Kasumi-1 (cell line): ENCODE measurements around the gene SAMSN1.
"Not testable (repeated sequence)": the region's sequence is repeated elsewhere in the genome, so short reads cannot be mapped to it uniquely, and the experiment has no call there.

Source experiments
- DNase-seq, 2 experiments: peaks; one replicate each; lab custom pipeline; 2025; lab: John Stamatoyannopoulos, UW

The SAMSN1 gene

DNA sequence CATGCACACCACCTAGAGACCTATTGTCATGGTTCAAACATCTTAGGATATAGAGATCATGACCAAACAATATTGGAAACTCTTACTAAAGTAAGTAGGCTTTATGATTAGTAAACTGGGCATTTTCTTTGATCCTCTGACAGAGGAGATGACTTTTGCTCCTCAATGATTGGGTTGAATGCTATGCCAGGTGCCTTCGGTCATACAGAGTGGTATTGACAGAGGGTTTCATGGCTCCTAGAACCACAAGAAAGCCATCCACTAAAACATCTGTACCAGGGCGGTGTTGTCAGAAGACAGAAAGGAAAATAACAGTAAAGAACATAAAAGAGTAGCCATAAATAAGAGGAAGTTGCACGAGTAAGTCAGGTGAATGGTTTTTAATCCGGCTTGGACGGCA, 20.8 kb upstream of the SAMSN1 start:
- no peak for DNase-seq

DNA sequence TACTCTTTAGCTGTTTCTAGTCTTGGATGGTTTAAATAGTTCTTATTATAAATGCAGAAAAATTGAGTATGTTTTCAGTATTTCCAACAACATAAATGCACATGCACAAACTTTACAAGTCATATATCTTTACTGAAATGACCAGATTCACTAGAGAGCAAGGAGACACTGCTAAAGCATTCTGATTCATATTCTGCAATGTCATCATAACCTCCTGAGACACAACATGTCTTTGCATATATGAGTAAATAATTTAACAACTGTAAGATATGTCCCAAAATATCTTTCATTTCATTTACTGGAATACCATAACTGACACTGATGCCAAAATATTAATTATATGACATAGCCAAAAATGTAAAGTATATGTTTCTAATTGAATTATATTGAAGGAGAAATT, 16.8 kb upstream of the SAMSN1 start:
- DNase-seq, result no peak

DNA sequence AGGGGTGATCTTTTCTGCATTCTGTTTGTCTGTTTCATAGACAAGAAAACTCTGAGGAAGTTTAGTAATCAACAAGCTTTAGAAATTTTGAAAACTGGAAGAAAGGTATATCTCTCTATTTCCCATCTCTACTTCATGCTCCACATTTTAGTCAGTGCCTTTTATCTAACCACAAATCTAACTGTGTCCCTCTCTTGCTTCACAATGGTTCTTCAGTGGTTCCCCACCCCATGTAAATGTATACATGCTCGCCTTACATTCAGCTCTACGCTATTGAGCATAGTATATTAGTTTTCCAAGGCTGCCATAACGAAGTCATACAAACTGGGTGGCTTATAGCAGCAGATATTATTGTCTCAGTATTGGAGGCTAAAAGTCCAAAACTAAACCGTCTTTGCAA, 14.4 kb upstream of the SAMSN1 start:
- no peak for DNase-seq

DNA sequence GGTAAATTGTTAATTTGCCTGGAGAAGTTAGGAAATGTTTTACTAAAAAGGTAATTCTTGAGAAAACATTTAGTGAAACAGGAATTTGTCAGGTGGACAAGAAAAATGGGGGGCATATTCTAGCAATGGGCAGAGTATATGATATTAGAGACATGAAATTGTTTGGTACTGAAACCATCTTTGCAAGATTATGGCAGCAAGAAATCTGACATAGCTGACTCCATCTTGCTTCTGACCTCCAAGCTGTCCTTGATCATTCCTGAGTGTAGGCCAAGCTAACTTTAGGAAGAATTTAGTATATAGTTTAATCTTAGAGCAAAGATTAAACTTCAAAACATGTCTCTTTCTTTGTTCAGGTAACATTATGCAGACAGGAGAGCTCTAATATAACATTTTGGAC, 14.0 kb upstream of the SAMSN1 start:
- no peak for DNase-seq

DNA sequence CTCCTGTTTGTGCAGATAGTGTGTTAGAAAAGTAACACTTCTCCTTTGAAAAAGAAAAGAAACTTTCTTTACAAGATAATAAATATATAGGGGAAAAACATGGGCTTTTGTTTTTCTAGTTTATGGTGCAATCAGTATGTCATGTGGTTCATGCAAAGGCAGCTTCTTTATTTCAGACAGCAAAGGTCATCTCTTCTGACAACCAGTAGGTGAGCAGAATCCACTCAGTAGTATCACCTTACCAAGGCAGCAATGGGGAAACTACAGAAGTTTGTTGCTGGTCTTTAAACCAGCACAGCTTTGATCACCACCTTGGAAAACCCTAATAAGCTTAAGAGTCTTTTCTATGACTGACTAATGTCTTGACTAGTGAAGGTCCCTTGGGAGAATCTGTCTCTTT, 13.0 kb upstream of the SAMSN1 start:
- no peak for DNase-seq

- no peak for DNase-seq
Measured at GRCh38 chr21:14557413-14557812, 11.3 kb upstream of the SAMSN1 start.

DNA sequence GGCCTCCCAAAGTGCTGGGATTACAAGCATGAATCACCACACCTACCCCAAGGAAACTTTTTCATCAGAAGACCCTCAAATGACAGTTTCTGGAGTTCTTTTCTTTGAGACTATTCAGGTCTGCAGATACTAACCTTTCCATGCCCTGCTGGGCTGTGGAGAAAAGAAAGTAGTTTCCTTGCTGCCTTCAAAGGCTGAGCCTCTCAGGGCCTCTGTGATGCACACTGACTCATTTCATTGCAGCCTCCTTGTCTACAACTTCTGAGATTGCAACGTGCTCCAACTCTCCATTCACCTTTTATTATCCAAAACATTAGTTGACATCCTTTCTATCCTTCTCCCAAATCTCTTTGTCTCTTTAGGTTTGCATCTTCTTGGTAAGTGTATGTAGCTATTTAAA, 8.8 kb upstream of the SAMSN1 start:
- DNase-seq, result no peak

DNA sequence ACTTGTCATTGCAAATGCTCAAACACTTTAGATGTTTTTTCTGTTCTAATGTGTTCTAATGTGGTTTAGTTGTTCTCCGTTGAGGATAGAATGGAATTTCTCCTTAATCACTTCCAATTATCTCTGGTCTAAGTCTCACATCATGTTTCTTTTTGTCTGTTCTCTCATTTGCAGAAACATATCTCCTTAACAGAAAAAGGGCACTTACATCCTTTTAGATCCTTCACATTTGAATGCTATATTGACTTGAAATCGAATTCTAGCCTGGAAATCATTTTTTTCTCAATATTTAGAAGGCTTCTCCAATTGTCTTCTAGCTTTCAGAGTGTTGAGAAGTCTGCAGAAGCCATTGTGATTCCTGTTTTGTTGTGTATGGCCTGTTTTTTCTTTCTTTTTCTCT, 7.3 kb upstream of the SAMSN1 start:
- DNase-seq, result no peak

DNA sequence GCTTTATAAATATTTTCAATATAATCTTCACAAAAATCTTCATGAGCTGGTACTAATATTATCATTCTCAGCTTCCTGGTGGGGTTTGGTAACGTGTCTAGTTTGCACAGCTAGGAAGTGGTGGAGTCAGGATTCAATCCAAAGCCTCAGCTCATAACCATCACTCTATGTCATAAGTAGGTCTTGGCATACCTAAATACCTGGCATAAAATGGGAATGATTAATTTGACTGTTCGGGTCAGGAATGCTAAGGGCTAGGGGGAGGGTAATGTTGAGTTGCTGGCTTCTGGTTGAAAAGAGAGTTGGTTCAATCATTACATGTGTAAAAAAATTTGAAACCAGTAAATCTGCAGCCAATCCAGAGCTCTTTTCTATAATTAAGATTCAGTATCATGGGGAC, 5.6 kb upstream of the SAMSN1 start:
- no peak for DNase-seq

- peak; percentile 46 to 56 for DNase-seq
Measured at GRCh38 chr21:14550135-14550534, 4.0 kb upstream of the SAMSN1 start.

GRCh38 chr21:14548779-14549178, 2.7 kb upstream of the SAMSN1 start:
- no peak for DNase-seq

- DNase-seq, result no peak
Measured at GRCh38 chr21:14547834-14548513, 1.9 kb upstream of the SAMSN1 start.

GRCh38 chr21:14546719-14547118, 604 bp upstream of the SAMSN1 start:
- not testable (repeated sequence) for DNase-seq

GRCh38 chr21:14543983-14544382, 2.1 kb downstream of the SAMSN1 start:
- no peak for DNase-seq

DNA sequence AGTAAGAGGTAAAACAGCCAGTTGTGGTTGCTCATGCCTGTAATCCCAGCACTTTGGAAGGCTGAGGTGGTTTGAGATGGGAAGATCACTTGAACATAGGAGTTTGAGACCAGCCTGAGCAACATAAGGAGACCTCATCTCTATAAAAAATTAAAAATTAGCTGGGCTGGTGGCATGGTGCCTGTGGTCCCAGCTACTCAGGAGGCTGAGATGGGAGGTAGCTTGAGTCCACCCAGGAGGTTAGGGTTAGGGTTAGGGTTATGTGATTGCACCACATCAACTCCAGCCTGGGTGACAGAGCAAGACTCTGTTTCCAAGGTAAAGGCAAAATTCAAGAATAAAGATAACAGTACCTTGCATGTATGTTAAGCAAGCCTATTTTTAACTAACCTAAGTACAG, 3.5 kb downstream of the SAMSN1 start:
- peak in 1 of 2 experiments; percentile 33 for DNase-seq

DNA sequence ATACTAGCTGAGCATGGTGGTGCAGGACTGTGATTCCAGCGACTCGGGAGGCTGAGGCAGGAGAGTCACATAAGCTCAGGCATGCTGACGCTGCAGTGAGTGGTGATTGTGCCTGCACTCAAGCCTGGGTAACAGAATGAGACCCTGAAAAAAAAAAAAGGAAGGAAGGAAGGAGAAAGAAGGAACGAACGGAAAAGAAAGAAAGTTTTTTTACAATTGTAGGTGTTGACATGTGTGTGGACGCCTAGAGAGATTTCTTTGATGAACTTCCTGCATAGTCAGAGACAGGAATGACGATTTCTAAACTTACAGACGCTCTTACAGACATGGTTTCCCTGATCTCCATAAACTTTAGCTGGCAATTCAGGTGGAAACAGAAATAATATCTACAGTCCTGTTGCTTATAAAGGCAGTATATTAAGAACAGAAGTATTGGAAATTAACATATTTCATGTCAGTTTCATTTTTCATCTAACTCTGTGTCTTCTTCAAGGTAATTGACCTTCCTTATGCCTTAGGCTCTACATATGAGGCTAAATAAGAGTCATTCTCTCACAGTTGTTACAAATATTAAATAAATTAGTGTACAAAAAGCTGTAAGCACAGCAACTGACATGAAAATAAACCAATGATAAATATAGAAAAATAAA, 4.1 kb downstream of the SAMSN1 start:
- peak; percentile 56 to 64 for DNase-seq

GRCh38 chr21:14538483-14538882, 7.6 kb downstream of the SAMSN1 start:
- no peak for DNase-seq

GRCh38 chr21:14536929-14537328, 9.2 kb downstream of the SAMSN1 start:
- DNase-seq, result no peak

DNA sequence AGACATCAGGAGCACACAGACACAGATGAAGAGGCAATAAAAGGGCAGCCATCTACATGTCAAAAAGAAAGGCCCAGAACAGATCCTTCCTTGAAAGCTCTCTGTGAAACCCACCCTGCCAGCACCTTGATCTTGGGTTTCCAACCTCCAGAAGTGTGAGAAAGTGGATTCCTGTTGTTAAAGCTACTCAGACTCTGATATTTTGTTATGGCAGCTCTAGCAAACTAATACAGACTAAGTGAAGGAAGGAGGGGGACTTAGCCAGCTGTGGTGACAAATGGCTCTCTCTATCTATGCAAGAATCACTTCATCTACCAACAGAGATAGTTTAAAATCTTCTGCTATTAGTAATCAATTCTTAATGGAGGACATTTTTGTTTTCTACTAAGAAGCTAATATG, 10.4 kb downstream of the SAMSN1 start:
- no peak for DNase-seq

GRCh38 chr21:14533499-14534428, 12.4 kb downstream of the SAMSN1 start:
- no peak for DNase-seq

- no peak for DNase-seq
Measured at GRCh38 chr21:14531757-14532316, 14.3 kb downstream of the SAMSN1 start.

DNA sequence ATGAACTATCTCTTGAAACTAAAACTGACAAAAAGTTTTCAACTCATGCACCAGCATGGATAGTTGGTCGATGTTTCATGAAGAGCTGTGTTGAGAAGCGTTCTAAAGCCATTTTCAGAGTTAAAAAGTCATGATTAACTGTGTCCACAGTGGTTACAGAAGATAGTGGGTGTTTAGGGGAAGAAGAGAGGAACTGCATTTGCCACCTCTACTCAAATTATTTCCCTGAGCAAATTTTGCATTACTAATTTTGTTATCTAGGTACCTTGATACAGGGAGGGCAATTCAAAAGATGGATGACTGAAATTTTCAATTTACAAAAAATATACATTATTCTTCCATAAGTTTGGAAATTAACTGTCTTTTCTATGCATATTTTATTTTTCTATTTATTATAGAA, 15.5 kb downstream of the SAMSN1 start:
- peak in 1 of 2 experiments; percentile 32 for DNase-seq

DNA sequence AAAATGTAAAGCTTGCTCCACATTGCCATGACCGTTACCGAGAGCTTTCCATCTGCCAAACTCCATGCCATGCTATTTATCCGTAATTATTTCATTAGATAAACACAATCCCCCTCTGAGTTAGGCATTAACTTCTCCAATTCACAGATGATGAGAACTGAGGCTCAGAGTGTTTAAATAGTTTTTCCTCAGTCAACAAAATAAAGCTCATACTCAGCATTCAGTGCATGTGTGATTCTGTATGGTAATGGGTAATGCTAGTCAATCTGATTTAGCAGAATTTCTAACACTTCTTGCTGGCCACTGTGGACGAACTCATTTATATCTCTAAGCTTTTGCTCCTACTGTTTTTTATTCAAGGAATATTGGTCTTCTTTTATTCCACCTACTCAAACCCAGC, 17.3 kb downstream of the SAMSN1 start:
- no peak for DNase-seq
